Fibroblast of skin of right biceps (primary cell): ENCODE measurements around the gene FMO2.

Source experiments
- DNase-seq: peaks from one replicate; pipeline ENCODE4 v3.0.0-alpha.2; 2013

The FMO2 gene

GRCh38 chr1:171258943-171259342 is 73.8 kb downstream of the FMO2 start:
- DNase-seq = no peak
